NT2/D1 (cell line): ENCODE data around the gene P2RY14.

ENCODE experiments used
- DNase-seq: peaks from one replicate; pipeline ENCODE4 v3.0.0-alpha.2; 2011; ENCODE audit warnings: low read depth, low spot score
- H3K27me3 ChIP-seq: 2 replicates; pipeline ENCODE4 v1.6.0; 2011; ENCODE audit warnings: mild to moderate bottlenecking; ENCODE audit not compliant: insufficient read length, insufficient read depth
- H3K36me3 ChIP-seq: 2 replicates; pipeline ENCODE4 v1.6.1; 2011; ENCODE audit warnings: mild to moderate bottlenecking, low read length, mixed read lengths; ENCODE audit not compliant: insufficient read depth, insufficient read length
- H3K4me1 ChIP-seq: 2 replicates; pipeline ENCODE4 v1.5.1; 2011; ENCODE audit not compliant: insufficient read depth, insufficient read length
- H3K4me3 ChIP-seq: 2 replicates; pipeline ENCODE4 v1.5.1; 2011; ENCODE audit warnings: low read depth; ENCODE audit not compliant: insufficient read length
- H3K9ac ChIP-seq: 2 replicates; pipeline ENCODE4 v1.6.0; 2011; ENCODE audit warnings: low read depth; ENCODE audit not compliant: insufficient read length
- H3K9me3 ChIP-seq: 2 replicates; pipeline ENCODE4 v1.5.1; 2011; ENCODE audit warnings: mild to moderate bottlenecking, low read length; ENCODE audit not compliant: insufficient read depth
- SUZ12 ChIP-seq: IDR thresholded peaks from 2 replicates; pipeline ENCODE4 v1.6.1; 2011; ENCODE audit not compliant: insufficient read length, insufficient read depth; ENCODE audit errors: extremely low read depth
- YY1 ChIP-seq: IDR thresholded peaks from 2 replicates; pipeline ENCODE4 v1.6.1; 2011; ENCODE audit not compliant: insufficient read length, insufficient read depth
- ZNF274 ChIP-seq: IDR thresholded peaks from 2 replicates; pipeline ENCODE4 v1.6.1; 2011; ENCODE audit warnings: mild to moderate bottlenecking, low read depth, low read length

The P2RY14 gene

DNA sequence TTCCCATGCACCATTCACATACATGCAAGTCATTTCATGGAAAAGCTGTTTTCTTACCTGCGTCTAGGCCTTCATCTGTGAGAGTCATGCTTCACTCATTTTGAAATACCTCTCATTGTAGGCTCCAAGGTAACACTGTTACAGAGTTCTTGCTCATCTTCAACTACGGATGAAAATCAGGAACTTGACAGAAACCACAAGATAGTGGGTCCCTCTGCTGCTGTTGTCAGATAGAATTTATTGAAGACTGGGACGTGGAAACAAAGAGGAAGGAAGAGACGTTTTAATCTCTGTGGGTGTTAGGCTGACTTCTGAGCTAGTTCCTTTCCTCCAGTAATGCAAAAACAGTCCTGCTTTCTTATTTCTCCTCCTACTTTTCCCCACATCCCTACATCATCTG lies at the start of gene P2RY14:
Gene P2RY14 (minus strand): TSS at position 313 of the 400 bp plus-strand sequence. CDS start 64,226 bp downstream, outside the sequence.
- TF ChIP-seq YY1: no peak
- no peak for TF ChIP-seq ZNF274
- no peak for TF ChIP-seq SUZ12
- no peaks in the 10 kb centered on the region for H3K9me3 ChIP-seq
- no peaks in the 10 kb centered on the region for H3K27me3 ChIP-seq
- no peaks in the 10 kb centered on the region for H3K4me1 ChIP-seq
- DNase-seq: no peak
- H3K4me3 ChIP-seq: no peak within 1 kb of the TSS
- no peaks in the 10 kb centered on the region for H3K36me3 ChIP-seq
- H3K9ac ChIP-seq: no peak within 1 kb of the TSS

DNA sequence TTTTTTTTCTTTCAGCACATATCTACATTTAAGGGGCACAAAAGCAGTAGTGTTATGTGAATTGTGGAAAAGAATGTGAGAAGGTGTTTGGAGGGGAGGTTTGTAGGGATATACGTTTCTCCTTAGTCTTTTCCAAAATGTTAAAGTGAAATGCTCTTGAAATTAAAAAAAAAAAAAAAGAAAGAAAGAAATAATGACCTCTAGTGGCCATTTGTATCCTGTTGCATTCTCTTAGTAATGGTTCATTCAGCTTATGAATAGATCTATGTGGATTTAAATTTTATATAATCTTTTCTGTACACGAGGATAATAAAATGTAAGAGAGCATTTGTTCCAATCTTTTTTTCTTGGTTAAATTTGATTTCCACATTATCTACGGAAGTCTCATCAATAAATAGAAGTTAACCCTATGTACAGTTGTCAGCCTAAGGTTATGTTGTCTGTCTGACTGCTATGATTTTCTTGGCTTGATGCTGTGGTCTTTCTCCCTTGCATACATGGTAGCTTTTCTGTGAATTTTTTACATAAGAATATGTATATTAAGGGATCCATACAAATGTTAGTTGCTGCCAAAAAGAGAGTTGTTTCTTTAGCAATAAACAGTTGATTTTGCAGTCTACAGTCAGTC lies 49.3 kb upstream of the P2RY14 start:
- Histone ChIP-seq H3K36me3 (no peaks in the 10 kb centered on the region), H3K4me3 (no peak overlapping the region), H3K9ac (no peak overlapping the region), H3K27me3 (no peaks in the 10 kb centered on the region), H3K9me3 (no peaks in the 10 kb centered on the region), H3K4me1 (no peaks in the 10 kb centered on the region)
- TF ChIP-seq ZNF274 (no peak), YY1 (no peak), SUZ12 (no peak)
- DNase-seq: no peak

DNA sequence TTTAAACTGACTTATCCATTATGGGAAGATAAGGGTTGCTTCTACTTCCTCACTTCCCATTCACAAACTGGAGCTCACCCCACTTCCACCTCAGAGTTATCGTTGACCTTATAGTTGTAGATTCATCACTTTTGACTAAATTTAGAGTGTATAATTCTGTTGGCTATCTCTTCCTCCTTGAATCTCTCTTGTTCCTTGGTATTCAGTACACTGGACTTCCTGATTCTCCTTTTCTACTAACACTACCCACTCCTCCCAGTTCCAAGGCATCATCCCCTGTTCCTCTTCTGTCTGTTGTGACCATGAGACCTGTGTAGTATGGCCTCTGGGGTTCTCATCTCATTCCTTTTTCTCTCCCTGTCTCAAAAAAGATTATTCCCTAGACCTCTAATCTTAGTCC lies 44.2 kb upstream of the P2RY14 start:
- H3K9me3 ChIP-seq: no peaks in the 10 kb centered on the region
- no peaks in the 10 kb centered on the region for H3K4me1 ChIP-seq
- H3K27me3 ChIP-seq: no peaks in the 10 kb centered on the region
- DNase-seq: no peak
- H3K4me3 ChIP-seq: no peak overlapping the region
- TF ChIP-seq ZNF274: no peak
- no peak overlapping the region for H3K9ac ChIP-seq
- no peaks in the 10 kb centered on the region for H3K36me3 ChIP-seq

DNA sequence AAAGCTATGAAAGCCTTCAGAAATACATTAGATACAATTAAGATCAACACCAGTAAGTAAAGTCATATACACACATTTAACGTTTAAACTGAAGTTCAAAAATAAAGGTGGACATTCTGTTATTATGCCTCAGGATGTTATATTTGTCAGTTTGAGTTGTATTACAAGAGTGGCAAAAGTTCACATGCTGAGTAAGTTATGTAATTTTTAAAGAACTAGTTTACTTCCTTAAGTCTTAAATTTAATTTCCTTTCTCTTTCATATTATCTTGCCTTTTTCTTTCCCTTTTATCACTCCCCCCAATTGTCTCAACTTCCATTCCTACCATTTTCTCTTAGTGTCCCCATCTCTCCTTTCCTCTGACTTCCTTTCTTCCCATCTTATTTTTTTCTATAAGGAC lies 43.2 kb upstream of the P2RY14 start:
- Histone ChIP-seq H3K4me1 (no peaks in the 10 kb centered on the region), H3K9ac (no peak overlapping the region), H3K4me3 (no peak overlapping the region), H3K9me3 (no peaks in the 10 kb centered on the region), H3K27me3 (no peaks in the 10 kb centered on the region), H3K36me3 (no peaks in the 10 kb centered on the region)
- no peak for DNase-seq
- no peak for TF ChIP-seq ZNF274
- no peak for TF ChIP-seq SUZ12
- no peak for TF ChIP-seq YY1

DNA sequence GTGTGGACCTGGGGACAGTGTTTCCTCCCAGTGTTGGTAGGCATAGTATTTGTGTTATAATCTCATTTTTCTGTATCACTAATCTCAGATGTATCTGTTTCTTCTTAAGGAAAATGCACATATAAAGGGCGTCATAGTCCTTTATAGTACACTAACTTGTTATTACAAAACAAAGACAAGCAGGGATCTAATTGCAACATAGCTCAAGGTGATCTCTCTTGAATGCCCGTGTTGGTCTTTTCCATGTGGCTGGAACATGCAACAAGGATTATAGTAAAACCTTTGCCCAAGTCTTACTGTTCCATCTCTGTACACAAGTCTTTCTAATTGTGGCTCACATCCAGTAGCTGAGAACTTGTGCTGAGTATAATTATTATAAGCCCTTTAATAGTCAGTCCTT lies 41.8 kb upstream of the P2RY14 start:
- no peak for DNase-seq
- Histone ChIP-seq H3K4me3 (no peak overlapping the region), H3K36me3 (no peaks in the 10 kb centered on the region), H3K27me3 (no peaks in the 10 kb centered on the region), H3K4me1 (no peaks in the 10 kb centered on the region), H3K9ac (no peak overlapping the region), H3K9me3 (no peaks in the 10 kb centered on the region)
- TF ChIP-seq YY1: no peak

DNA sequence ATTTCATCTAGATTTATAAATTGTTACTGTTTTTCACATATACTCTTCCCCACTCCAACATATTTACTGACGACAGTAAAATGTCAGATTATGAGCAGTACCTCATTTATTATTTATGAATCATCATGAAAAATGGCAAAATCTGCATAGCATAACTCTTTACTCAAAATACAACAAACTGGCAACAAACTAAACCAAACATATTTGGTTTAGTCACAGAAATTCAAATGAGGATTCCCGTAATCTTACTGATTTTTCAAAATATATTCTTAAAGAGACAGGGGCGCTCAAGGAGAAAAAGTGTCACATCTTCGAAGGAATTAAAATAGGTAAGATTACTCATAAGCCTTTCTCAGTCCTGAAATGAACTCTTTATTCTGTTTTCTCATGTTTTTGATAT lies 41.3 kb upstream of the P2RY14 start:
- Histone ChIP-seq H3K9me3 (no peaks in the 10 kb centered on the region), H3K27me3 (no peaks in the 10 kb centered on the region), H3K9ac (no peak overlapping the region), H3K36me3 (no peaks in the 10 kb centered on the region), H3K4me1 (no peaks in the 10 kb centered on the region), H3K4me3 (no peak overlapping the region)
- no peak for DNase-seq
- TF ChIP-seq SUZ12 (no peak), YY1 (no peak), ZNF274 (no peak)

DNA sequence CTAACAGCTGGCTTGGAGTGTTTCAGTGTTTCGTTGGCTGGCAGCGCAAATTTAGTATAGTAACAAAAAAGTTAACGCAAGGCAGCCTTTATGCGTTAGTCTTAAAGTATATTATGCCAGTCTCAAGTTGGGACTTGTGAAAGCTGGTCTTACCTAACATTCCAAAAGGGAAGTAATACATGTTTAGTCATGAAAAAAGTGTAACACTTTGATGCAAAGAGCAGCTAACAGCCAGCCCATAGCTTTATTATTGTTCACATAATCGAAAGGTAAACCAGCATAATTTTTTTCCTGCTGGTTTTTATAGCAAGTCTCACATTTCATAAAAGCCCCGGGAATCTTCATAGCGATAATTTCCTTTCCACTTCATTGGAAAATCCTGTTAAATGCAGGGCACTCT lies 40.6 kb upstream of the P2RY14 start:
- Histone ChIP-seq H3K4me3 (no peak overlapping the region), H3K9me3 (no peaks in the 10 kb centered on the region), H3K36me3 (no peaks in the 10 kb centered on the region), H3K9ac (no peak overlapping the region), H3K4me1 (no peaks in the 10 kb centered on the region), H3K27me3 (no peaks in the 10 kb centered on the region)
- TF ChIP-seq YY1 (no peak), SUZ12 (no peak), ZNF274 (no peak)
- DNase-seq: no peak

DNA sequence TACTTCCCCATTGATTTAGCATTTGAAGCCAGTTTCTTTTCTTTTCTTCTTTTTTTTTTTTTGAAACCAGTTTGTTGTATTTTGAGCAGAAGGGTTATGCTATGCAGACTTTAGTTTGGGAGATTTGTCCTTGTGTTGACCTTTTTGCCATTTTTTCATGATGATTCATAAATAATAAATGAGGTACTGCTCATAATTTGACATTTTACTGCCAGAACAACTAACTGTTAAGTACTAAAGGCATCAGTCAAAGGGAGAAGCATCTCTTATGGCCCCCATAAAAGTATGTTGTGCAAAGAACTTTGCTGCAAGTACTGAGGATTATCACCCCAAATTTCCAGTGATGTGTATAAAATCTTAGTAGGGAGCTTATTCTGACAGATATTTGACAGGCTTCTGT lies 40.0 kb upstream of the P2RY14 start:
- no peaks in the 10 kb centered on the region for H3K36me3 ChIP-seq
- no peaks in the 10 kb centered on the region for H3K9me3 ChIP-seq
- no peak for TF ChIP-seq SUZ12
- no peak for TF ChIP-seq ZNF274
- no peak for TF ChIP-seq YY1
- H3K4me3 ChIP-seq: no peak overlapping the region
- no peak for DNase-seq
- H3K9ac ChIP-seq: no peak overlapping the region
- no peaks in the 10 kb centered on the region for H3K4me1 ChIP-seq
- H3K27me3 ChIP-seq: no peaks in the 10 kb centered on the region
